ENCODE measurements around the gene NR3C1.

- no peak for TF ChIP-seq JUND (IDR thresholded peaks at IDR 0.05)
- TF ChIP-seq EZH2 (IDR thresholded peaks at IDR 0.05), result no peak
- no peak for TF ChIP-seq POLR2A (IDR thresholded peaks at IDR 0.05; ENCODE audit: borderline replicate concordance, extremely low read depth, insufficient read depth, insufficient read length)
- TF ChIP-seq POLR2AphosphoS5 (IDR thresholded peaks at IDR 0.05; ENCODE audit: low read depth, low read length), result no peak
- TF ChIP-seq CBX3 (IDR thresholded peaks at IDR 0.05; ENCODE audit: low read depth), result no peak
- no peak for TF ChIP-seq CTCF (IDR thresholded peaks at IDR 0.05 in 2 of 3, conservative IDR thresholded peaks at IDR 0.05 in 1 of 3; ENCODE audit: borderline replicate concordance in 1 of 3, insufficient read depth in 1 of 3, low read depth in 2 of 3, low read length in 2 of 3)
- TF ChIP-seq ZBTB33 (IDR thresholded peaks at IDR 0.05; ENCODE audit: extremely low read depth, insufficient replicate concordance, low read length), result no peak
- TF ChIP-seq ZNF274 (IDR thresholded peaks at IDR 0.05; ENCODE audit: low read depth, low read length), result no peak
- TF ChIP-seq CEBPB (IDR thresholded peaks at IDR 0.05; ENCODE audit: low read depth), result no peak
- no peak for TF ChIP-seq TCF7L2 (IDR thresholded peaks at IDR 0.05; ENCODE audit: borderline replicate concordance, extremely low read depth, insufficient read depth, insufficient read length)
- TF ChIP-seq EGR1 (IDR thresholded peaks at IDR 0.05; ENCODE audit: low read depth), result no peak
- TF ChIP-seq MAX (IDR thresholded peaks at IDR 0.05), result no peak
These were observed 119.5 kb downstream of the NR3C1 start for GRCh38 chr5:143284002-143284401.

Measured in HCT116 (cell line).